DMS114 treated with DMSO at 0.1 percent for 48 hours (cell line): ENCODE measurements around the gene CLEC4G.

ENCODE experiments used
- DNase-seq: peaks from one replicate; lab custom pipeline; 2025; ENCODE audit not compliant: unreplicated experiment; lab: John Stamatoyannopoulos, UW

The CLEC4G gene

GRCh38 chr19:7698583-7698982, 33.3 kb downstream of the CLEC4G start:
- DNase-seq = no peak

DNA sequence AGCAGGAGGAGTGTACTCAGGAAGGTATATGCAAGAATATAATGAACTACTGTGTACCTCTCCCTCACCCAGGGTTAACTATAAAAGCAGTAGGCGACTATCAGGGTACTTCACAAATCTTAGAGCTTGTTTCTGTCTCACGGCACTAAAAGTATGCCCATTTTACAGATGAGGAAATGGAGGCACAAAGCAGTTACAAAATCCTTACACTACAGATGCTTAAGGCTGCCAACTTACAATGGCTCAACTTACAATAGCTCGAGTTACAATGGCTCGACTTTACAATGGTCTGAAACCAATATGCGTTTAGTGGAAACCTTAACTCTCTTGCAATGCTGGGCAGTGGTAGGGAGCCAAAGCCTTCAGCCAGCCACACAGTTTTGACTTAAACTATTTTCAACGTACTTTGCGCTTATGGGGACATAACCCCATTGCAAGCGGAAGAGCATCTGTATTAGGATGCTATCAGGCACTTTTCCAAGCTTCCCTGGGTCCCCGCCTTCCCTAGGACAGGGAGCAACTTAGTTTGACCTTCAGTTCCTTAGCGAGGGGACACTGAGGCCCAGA, 34.1 kb downstream of the CLEC4G start:
- no peak for DNase-seq

- DNase-seq = no peak
Measured at GRCh38 chr19:7694499-7694898, 37.4 kb downstream of the CLEC4G start.

- no peak for DNase-seq
Measured at GRCh38 chr19:7692417-7693088, 39.4 kb downstream of the CLEC4G start.

DNA sequence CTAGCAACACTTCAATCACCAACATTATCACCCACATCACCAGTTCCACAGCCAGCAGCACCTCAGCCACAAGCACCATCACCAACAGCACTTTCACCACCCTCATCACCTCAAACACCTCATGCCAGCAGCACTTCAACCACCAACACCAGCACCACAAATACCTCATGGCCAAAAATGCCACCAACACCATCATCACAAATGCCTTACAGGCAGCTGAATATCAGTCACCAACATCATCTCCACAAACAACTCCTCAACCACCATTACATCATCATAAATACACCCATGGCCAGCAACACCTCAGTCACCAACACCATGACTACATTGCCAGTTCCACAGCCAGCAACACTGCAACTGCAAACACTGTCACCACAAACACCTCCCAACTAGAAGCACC, 40.4 kb downstream of the CLEC4G start:
- DNase-seq = no peak

DNA sequence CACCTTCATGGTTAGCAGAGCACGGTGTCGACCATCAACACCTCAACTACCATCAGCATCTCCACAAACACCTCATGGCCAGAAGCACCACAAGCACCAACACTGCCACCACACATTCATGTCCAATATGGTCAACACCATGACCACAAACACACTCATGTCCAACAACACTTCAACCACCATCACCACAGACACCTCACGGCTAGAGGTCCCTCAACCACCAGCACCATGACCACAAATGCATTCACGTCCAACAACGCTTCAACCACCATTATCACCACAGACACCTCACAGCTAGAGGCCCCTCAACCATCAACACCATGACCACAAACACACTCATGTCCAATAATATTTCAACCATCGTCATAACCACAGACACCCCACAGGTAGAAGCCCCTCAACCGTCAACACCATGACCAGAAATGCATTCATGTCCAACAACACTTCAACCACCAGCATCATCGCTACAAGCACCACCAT, 41.1 kb downstream of the CLEC4G start:
- no peak for DNase-seq

DNA sequence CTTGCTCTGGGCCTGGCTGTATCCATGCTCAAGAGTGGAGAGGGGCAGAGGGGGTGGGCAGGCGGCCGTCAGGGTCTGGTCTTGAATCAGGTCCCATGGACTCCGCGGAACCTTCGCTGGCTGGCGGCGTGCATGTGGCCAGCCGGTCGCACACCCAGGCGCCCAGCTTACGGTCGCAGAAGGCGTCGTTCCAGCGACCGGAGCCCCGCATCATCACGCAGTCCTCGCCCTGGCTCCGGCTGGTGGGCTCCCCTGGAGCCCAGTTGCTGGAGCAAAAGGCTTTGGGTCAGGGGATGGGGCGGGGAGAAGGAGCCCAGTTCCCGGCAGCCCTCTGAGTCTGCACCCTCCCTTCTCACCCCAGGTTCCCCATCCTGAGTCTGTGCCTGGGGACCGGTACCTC, 42.7 kb downstream of the CLEC4G start:
- no peak for DNase-seq

- DNase-seq = no peak
Measured at GRCh38 chr19:7687177-7687576, 44.7 kb downstream of the CLEC4G start.

DNA sequence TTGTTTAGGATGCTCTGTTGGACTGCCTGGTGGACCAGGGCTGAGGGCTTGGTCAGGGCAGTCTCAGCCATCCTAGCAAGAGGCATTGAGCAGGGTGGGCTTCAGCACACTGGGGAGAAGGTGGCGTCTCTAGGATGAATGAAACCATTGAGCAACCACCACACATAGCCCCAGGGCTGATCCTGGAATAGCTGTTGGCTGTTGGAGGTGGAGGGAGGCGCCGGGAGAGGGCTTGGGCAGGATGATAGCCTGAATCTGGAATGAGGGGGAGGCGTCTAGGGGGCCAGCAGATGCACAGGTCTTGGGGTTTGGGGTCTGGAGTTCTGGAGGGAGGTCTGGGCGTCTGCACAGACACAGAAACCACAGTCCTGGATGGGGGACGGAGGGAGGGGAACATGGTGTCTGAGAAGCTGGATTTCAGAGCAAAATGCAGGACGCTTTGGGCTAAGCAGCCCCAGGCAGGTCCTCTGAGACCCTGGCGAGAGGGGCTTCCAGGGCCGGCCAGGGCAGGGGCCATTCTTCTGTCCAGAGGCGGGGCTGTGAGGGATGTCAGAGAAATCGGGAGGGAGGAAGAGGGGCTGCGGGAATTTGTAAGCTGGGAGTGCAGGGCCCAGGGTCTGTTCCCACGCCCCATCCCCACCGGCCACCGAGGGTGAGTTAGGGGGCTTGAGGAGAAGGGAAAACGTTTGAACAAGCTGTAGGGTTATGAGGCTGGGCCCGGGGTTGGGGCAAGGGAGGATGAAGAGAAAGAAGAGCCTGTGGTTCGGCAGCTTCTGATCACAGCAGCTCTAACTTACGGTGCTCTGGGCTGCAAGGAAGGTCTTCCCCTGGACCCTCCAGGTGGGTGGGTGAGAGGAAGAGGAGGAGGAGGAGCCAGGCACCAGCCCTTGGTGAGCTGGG, 46.1 kb downstream of the CLEC4G start:
- DNase-seq = no peak

- DNase-seq = no peak
Measured at GRCh38 chr19:7682175-7682855, 49.6 kb downstream of the CLEC4G start.

GRCh38 chr19:7681340-7682174, 50.4 kb downstream of the CLEC4G start:
- DNase-seq = peak; percentile 42

GRCh38 chr19:7680606-7681339, 51.1 kb downstream of the CLEC4G start, which contains the start of gene TRAPPC5:
Gene TRAPPC5, plus strand, starts transcription at chr19:7680833. Its CDS starts 1,421 bp downstream, at chr19:7682254.
- DNase-seq = peak; percentile 24

- DNase-seq = no peak
Measured at GRCh38 chr19:7679771-7680605, 51.9 kb downstream of the CLEC4G start.

GRCh38 chr19:7678971-7679751, 52.7 kb downstream of the CLEC4G start:
- DNase-seq = no peak
